Testis (tissue), 2 donors: ENCODE data around the gene MYLK.

Source experiments
- CTCF ChIP-seq, 3 experiments: fragments of 450-650 bp in 2 of 3; fragments of 200-600 bp in 1 of 3; sonication (generic) in 1 of 3; IDR thresholded peaks; one replicate each; pipeline ENCODE4 v1.5.1; 2016 to 2019; ENCODE audit warnings: antibody characterized with exemption in 3 of 3, mild to moderate bottlenecking in 2 of 3, moderate library complexity in 1 of 3
- POLR2A ChIP-seq: fragments of 450-650 bp; IDR thresholded peaks from one replicate; pipeline ENCODE4 v1.6.1; 2017; ENCODE audit warnings: antibody characterized with exemption, mild to moderate bottlenecking, moderate library complexity

- TF ChIP-seq CTCF (IDR thresholded peaks at IDR 0.05) = no peak
- TF ChIP-seq POLR2A = no peak
Measured at GRCh38 chr3:123696808-123697207, 187.3 kb downstream of the MYLK start.
